Measurements from ENCODE around the gene MTCH1.
A peak's percentile ranks its signal among the peaks of the same experiment; 100 is the strongest.

MTCH1 gene

GRCh38 chr6:36926708-36927513, 59.1 kb downstream of the MTCH1 start:
- no peak for DNase-seq (ENCODE audit: low read depth)

- no peak for DNase-seq (ENCODE audit: low read depth)
Observed at GRCh38 chr6:36925809-36926208, 60.2 kb downstream of the MTCH1 start.

- DNase-seq (ENCODE audit: low read depth), result no peak
Observed at GRCh38 chr6:36924778-36925374, 61.1 kb downstream of the MTCH1 start.

GRCh38 chr6:36924131-36924530, 61.9 kb downstream of the MTCH1 start:
- no peak for DNase-seq (ENCODE audit: low read depth)

- DNase-seq (ENCODE audit: low read depth), result peak; percentile 32
Observed at GRCh38 chr6:36920546-36920945, 65.5 kb downstream of the MTCH1 start.

- DNase-seq (ENCODE audit: low read depth), result no peak
Observed at GRCh38 chr6:36920049-36920448, 65.9 kb downstream of the MTCH1 start.

All from GM04503 (cell line).